Astrocyte (in vitro differentiated cells and primary cell): ENCODE measurements around the gene ZDHHC1. TPM values are rescaled to one million over a fixed set of nuclear protein-coding genes. Genes with fewer than 3 reads are reported as not detected.

Experiments used
- DNase-seq: peaks from one replicate; pipeline ENCODE4 v3.0.0-alpha.2; 2010; ENCODE audit warnings: low read depth
- FAIRE-seq: peaks from 2 replicates; lab custom pipeline; 2011; peaks lifted over from hg19 to GRCh38; lab: Jason Lieb, UNC
- H2AFZ ChIP-seq: 2 replicates; pipeline ENCODE4 v1.6.0; 2012; ENCODE audit warnings: low read depth, low read length, inconsistent platforms
- H3K27ac ChIP-seq: 2 replicates; pipeline ENCODE4 v1.5.1; 2011; ENCODE audit warnings: low read depth, low read length, inconsistent platforms
- H3K27me3 ChIP-seq: 2 replicates; pipeline ENCODE4 v1.6.0; 2011; ENCODE audit warnings: low read length, inconsistent platforms; ENCODE audit not compliant: insufficient read depth
- H3K36me3 ChIP-seq: 2 replicates; pipeline ENCODE4 v1.5.1; 2011; ENCODE audit warnings: low read length, inconsistent platforms; ENCODE audit not compliant: insufficient read depth
- H3K4me1 ChIP-seq: 2 replicates; pipeline ENCODE4 v1.5.1; 2011; ENCODE audit warnings: low read length, inconsistent platforms; ENCODE audit not compliant: insufficient read depth
- H3K4me2 ChIP-seq: 2 replicates; pipeline ENCODE4 v1.6.0; 2012; ENCODE audit warnings: low read length, inconsistent platforms
- H3K4me3 ChIP-seq: 2 replicates; pipeline ENCODE4 v1.5.1; 2011; ENCODE audit warnings: low read depth, mild to moderate bottlenecking, low read length, inconsistent platforms; ENCODE audit not compliant: insufficient read depth
- H3K79me2 ChIP-seq: 2 replicates; pipeline ENCODE4 v1.6.0; 2012; ENCODE audit warnings: mild to moderate bottlenecking, low read length, inconsistent platforms; ENCODE audit not compliant: insufficient read depth
- H3K9ac ChIP-seq: 2 replicates; pipeline ENCODE4 v1.6.0; 2012; ENCODE audit warnings: mild to moderate bottlenecking, low read length, inconsistent platforms
- H3K9me3 ChIP-seq: 2 replicates; pipeline ENCODE4 v1.5.1; 2012; ENCODE audit warnings: low read depth, mild to moderate bottlenecking, low read length, inconsistent platforms; ENCODE audit not compliant: insufficient read depth
- H4K20me1 ChIP-seq: 2 replicates; pipeline ENCODE4 v1.6.0; 2012; ENCODE audit warnings: low read length, inconsistent platforms; ENCODE audit not compliant: insufficient read depth
- H3K27ac Mint-ChIP-seq: one replicate; pipeline ENCODE4 v1.8.0; 2021; ENCODE audit warnings: mild to moderate bottlenecking, mixed read lengths; ENCODE audit not compliant: unreplicated experiment
- H3K27me3 Mint-ChIP-seq: one replicate; pipeline ENCODE4 v1.8.0; 2021; ENCODE audit warnings: low read depth, mixed read lengths; ENCODE audit not compliant: unreplicated experiment
- H3K36me3 Mint-ChIP-seq: one replicate; pipeline ENCODE4 v1.8.0; 2021; ENCODE audit warnings: low read depth, mixed read lengths; ENCODE audit not compliant: unreplicated experiment
- H3K4me1 Mint-ChIP-seq: one replicate; pipeline ENCODE4 v1.8.0; 2021; ENCODE audit warnings: low read depth, mixed read lengths; ENCODE audit not compliant: unreplicated experiment
- H3K4me3 Mint-ChIP-seq: one replicate; pipeline ENCODE4 v1.8.0; 2021; ENCODE audit warnings: mild to moderate bottlenecking, moderate library complexity, mixed read lengths; ENCODE audit not compliant: unreplicated experiment
- H3K9me3 Mint-ChIP-seq: one replicate; pipeline ENCODE4 v1.8.0; 2021; ENCODE audit warnings: mild to moderate bottlenecking, mixed read lengths; ENCODE audit not compliant: unreplicated experiment
- EZH2 ChIP-seq: IDR thresholded peaks from 2 replicates; pipeline ENCODE4 v1.6.1; 2012; ENCODE audit warnings: mild to moderate bottlenecking, low read length, inconsistent platforms; ENCODE audit not compliant: insufficient read depth
- total RNA-seq: library from RNA; stranded (reverse); gene quantifications from 2 replicates; pipeline ENCODE4 v1.2.1, GENCODE V29; 2021
- TF ChIP-seq, protein P1 (sequence below): IDR thresholded peaks from 2 replicates; pipeline ENCODE4 v1.5.1; 2011; ENCODE audit warnings: low read depth, mild to moderate bottlenecking, inconsistent platforms, low read length, moderate library complexity; ENCODE audit not compliant: insufficient read depth

Gene ZDHHC1
- total RNA-seq, 1 donor from 2014 or later, result 3.7 TPM

DNA sequence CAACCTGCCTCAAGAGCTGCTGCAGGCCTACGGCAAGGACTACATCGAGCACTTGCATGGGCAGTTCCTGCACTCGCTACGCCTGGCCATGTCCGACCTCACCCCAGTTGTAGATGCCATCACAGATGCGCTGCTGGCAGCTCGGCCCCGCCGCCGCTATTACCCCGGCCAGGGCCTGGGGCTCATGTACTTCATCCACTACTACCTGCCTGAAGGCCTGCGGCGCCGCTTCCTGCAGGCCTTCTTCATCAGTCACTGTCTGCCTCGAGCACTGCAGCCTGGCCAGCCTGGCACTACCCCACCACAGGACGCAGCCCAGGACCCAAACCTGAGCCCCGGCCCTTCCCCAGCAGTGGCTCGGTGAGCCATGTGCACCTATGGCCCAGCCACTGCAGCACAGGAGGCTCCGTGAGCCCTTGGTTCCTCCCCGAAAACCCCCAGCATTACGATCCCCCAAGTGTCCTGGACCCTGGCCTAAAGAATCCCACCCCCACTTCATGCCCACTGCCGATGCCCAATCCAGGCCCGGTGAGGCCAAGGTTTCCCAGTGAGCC, 20.4 kb upstream of the ZDHHC1 start:
- FAIRE-seq, result no peak
- peaks cover 10% of the 10 kb centered on the region for H3K27me3 Mint-ChIP-seq
- Histone ChIP-seq H2AFZ (no peak overlapping the region), H3K9me3 (no peaks in the 10 kb centered on the region), H3K36me3 (no peaks in the 10 kb centered on the region), H3K4me1 (no peaks in the 10 kb centered on the region), H3K4me2 (no peak overlapping the region), H3K4me3 (no peak overlapping the region), H3K27ac (no peak overlapping the region), H4K20me1 (peaks cover 30% of the 10 kb centered on the region), H3K9ac (no peak overlapping the region), H3K79me2 (no peaks in the 10 kb centered on the region), H3K27me3 (peaks cover under 1% of the 10 kb centered on the region)
- H3K36me3 Mint-ChIP-seq, result peaks cover 35% of the 10 kb centered on the region
- no peak for TF ChIP-seq EZH2
- TF ChIP-seq, protein P1, sequence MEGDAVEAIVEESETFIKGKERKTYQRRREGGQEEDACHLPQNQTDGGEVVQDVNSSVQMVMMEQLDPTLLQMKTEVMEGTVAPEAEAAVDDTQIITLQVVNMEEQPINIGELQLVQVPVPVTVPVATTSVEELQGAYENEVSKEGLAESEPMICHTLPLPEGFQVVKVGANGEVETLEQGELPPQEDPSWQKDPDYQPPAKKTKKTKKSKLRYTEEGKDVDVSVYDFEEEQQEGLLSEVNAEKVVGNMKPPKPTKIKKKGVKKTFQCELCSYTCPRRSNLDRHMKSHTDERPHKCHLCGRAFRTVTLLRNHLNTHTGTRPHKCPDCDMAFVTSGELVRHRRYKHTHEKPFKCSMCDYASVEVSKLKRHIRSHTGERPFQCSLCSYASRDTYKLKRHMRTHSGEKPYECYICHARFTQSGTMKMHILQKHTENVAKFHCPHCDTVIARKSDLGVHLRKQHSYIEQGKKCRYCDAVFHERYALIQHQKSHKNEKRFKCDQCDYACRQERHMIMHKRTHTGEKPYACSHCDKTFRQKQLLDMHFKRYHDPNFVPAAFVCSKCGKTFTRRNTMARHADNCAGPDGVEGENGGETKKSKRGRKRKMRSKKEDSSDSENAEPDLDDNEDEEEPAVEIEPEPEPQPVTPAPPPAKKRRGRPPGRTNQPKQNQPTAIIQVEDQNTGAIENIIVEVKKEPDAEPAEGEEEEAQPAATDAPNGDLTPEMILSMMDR, result no peak
- H3K4me1 Mint-ChIP-seq, result peaks cover 3% of the 10 kb centered on the region
- H3K9me3 Mint-ChIP-seq, result peaks cover 2% of the 10 kb centered on the region
- no peak overlapping the region for H3K27ac Mint-ChIP-seq
- no peak overlapping the region for H3K4me3 Mint-ChIP-seq
- no peak for DNase-seq

DNA sequence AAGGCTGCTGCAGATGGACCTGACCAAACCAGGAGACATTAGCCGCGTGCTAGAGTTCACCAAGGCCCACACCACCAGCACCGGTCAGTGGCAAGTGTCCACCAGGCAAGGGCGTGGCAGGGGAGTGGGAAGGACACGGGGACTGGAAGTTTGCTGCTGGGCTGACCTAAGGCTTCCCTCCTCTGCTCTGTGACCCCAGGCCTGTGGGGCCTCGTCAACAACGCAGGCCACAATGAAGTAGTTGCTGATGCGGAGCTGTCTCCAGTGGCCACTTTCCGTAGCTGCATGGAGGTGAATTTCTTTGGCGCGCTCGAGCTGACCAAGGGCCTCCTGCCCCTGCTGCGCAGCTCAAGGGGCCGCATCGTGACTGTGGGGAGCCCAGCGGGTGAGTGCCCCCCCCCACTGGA, 19.5 kb upstream of the ZDHHC1 start:
- DNase-seq (no peak), FAIRE-seq (no peak)
- Histone ChIP-seq H3K4me1 (no peaks in the 10 kb centered on the region), H3K9me3 (no peaks in the 10 kb centered on the region), H3K79me2 (no peaks in the 10 kb centered on the region), H3K27me3 (peaks cover 5% of the 10 kb centered on the region), H3K4me2 (no peak overlapping the region), H2AFZ (no peak overlapping the region), H4K20me1 (peaks cover 24% of the 10 kb centered on the region), H3K4me3 (no peak overlapping the region), H3K36me3 (no peaks in the 10 kb centered on the region), H3K27ac (no peak overlapping the region), H3K9ac (no peak overlapping the region)
- peaks cover 32% of the 10 kb centered on the region for H3K36me3 Mint-ChIP-seq
- H3K4me3 Mint-ChIP-seq, result no peak overlapping the region
- H3K4me1 Mint-ChIP-seq, result peaks cover 3% of the 10 kb centered on the region
- H3K27ac Mint-ChIP-seq, result no peak overlapping the region
- no peak for TF ChIP-seq EZH2
- peaks cover 2% of the 10 kb centered on the region for H3K9me3 Mint-ChIP-seq
- peaks cover 12% of the 10 kb centered on the region for H3K27me3 Mint-ChIP-seq

DNA sequence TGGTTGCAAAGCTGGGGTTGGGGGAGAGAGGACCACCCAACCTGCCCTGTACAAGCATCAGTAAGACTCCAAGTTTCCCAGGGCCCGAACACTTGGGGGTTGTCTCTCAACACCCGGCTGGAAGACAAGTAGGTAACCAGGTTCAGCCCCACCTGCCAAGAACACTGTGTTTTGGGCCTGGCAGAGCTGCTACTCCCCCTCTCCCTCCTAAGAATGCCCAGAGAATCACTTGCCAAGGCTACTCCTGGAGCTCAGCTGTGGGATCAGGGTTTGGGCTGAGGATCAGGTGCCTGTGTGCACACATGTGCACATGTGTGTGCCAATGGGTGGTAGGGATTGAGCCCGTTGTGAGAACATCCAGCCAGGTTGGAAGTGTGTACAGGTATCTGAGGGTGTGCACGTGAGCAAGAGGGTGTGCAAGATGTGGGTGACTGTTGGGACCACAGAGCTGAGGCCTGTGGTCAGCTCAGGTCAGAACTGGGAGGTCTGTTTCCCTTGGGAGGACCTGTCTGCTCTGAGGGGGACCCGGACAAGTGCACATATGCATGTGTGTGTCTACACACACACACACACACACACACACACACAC, 16.9 kb upstream of the ZDHHC1 start:
- H2AFZ ChIP-seq, result no peak overlapping the region
- H4K20me1 ChIP-seq, result peaks cover 28% of the 10 kb centered on the region
- peaks cover 4% of the 10 kb centered on the region for H3K4me1 ChIP-seq
- H3K4me2 ChIP-seq, result no peak overlapping the region
- Mint-ChIP-seq H3K9me3 (peaks cover 2% of the 10 kb centered on the region), H3K27me3 (peaks cover 30% of the 10 kb centered on the region), H3K4me1 (peaks cover 3% of the 10 kb centered on the region), H3K4me3 (no peak overlapping the region), H3K36me3 (peaks cover 24% of the 10 kb centered on the region), H3K27ac (no peak overlapping the region)
- no peak for FAIRE-seq
- no peaks in the 10 kb centered on the region for H3K9me3 ChIP-seq
- no peaks in the 10 kb centered on the region for H3K79me2 ChIP-seq
- peaks cover 25% of the 10 kb centered on the region for H3K27me3 ChIP-seq
- no peak for DNase-seq
- TF ChIP-seq, protein P1, result no peak
- no peak for TF ChIP-seq EZH2
- H3K36me3 ChIP-seq, result no peaks in the 10 kb centered on the region
- H3K4me3 ChIP-seq, result no peak overlapping the region
- no peak overlapping the region for H3K9ac ChIP-seq
- H3K27ac ChIP-seq, result no peak overlapping the region
